ENCODE measurements around the gene GJB4.

Gene GJB4

DNA sequence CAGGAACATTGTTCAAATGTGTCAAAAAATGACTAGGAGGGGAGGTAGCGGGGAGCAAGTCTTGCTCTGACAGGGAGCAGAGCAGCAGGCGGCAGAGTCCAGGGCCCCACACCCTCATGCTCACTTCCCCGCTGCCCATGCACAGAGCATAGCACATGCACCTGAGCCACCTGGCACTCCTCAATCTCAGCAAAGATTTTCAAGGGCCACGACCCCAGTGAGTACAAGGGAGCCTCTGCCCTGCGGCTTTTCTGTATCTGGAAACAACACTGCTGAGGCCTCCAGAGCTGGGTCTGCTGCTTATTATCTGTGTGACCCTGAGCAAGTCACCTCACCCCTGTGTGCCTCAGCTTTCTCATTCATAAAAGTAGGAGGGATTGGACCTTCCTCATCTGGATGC, 20.4 kb downstream of the GJB4 start:
- DNase-seq, result no peak

GRCh38 chr1:34780528-34780927, 21.0 kb downstream of the GJB4 start:
- no peak for DNase-seq

DNA sequence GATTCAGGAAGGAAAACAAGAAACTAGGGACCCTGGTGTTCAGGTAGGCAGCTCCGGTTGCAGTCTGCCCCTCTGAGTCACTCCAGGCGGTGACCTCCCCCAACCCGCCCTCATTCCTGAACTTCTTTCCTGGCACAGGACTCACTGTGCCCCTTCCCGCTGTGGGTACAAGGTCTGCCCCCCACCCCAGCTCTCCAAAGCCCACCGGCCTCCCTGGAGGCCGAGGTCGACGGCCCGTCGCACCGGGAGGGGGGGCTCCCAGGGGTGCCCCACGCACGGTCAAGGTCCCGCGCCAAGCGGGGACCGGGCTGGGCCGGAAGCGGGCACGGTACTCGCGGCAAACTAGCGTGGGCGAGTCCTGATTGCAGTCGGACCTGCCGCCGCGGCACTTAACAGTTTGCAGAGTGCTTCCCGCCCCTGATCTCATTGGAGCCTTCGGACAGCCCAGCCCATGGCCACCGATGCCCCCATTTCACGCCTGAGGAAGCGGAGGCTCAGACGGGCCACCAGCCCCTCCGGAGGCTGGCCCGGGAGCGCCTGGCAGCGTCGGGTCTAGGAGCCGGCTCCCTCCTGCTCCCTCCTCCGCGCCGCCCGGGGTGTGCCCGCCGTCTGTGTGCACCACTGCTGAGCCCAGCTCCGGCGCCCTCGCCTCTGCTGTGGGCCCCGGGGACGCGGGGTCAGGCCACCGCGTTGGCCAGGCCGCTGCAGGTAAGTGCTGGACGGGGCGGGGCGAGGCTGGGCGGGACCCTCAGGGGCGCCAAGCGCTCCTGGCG, 21.7 kb downstream of the GJB4 start, which contains the start of gene GJB3:
Gene GJB3 (plus strand): TSS at position 144 of the 773 bp plus-strand sequence. CDS start 3,549 bp downstream, outside the sequence.
- no peak for DNase-seq

DNA sequence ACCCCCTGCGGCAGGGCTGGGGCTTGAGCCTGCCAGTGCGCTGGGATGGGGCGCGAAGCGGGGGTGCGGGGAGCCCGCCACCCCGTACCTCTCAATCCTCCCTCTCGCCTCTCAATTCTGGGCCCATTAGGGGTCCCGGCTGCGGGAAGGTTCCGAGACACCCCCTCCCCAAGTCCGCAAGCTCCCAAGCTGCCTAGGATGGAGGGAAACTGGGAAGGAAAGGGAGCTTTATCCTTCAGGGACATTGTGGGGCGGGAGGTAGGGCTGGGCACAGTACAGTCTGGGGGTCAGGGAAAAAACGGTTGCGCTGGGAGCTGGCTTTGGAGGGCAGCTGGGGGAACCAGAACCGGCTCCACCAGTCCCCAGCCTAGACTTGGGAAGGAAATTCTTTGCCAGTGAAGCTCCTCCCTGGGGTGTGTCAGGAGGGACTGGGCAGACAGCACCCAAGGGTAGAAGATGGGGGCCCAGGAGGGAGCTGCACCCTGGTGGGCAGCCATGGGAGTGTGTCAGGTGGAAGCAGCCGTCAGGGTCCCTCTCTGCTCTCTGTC, 22.4 kb downstream of the GJB4 start:
- no peak for DNase-seq

DNA sequence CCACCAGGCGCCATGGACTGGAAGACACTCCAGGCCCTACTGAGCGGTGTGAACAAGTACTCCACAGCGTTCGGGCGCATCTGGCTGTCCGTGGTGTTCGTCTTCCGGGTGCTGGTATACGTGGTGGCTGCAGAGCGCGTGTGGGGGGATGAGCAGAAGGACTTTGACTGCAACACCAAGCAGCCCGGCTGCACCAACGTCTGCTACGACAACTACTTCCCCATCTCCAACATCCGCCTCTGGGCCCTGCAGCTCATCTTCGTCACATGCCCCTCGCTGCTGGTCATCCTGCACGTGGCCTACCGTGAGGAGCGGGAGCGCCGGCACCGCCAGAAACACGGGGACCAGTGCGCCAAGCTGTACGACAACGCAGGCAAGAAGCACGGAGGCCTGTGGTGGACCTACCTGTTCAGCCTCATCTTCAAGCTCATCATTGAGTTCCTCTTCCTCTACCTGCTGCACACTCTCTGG, 25.2 kb downstream of the GJB4 start:
- no peak for DNase-seq

DNA sequence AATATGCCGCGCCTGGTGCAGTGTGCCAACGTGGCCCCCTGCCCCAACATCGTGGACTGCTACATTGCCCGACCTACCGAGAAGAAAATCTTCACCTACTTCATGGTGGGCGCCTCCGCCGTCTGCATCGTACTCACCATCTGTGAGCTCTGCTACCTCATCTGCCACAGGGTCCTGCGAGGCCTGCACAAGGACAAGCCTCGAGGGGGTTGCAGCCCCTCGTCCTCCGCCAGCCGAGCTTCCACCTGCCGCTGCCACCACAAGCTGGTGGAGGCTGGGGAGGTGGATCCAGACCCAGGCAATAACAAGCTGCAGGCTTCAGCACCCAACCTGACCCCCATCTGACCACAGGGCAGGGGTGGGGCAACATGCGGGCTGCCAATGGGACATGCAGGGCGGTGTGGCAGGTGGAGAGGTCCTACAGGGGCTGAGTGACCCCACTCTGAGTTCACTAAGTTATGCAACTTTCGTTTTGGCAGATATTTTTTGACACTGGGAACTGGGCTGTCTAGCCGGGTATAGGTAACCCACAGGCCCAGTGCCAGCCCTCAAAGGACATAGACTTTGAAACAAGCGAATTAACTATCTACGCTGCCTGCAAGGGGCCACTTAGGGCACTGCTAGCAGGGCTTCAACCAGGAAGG, 25.8 kb downstream of the GJB4 start:
- DNase-seq, result no peak

GRCh38 chr1:34785875-34786470, 26.4 kb downstream of the GJB4 start:
- DNase-seq, result no peak

DNA sequence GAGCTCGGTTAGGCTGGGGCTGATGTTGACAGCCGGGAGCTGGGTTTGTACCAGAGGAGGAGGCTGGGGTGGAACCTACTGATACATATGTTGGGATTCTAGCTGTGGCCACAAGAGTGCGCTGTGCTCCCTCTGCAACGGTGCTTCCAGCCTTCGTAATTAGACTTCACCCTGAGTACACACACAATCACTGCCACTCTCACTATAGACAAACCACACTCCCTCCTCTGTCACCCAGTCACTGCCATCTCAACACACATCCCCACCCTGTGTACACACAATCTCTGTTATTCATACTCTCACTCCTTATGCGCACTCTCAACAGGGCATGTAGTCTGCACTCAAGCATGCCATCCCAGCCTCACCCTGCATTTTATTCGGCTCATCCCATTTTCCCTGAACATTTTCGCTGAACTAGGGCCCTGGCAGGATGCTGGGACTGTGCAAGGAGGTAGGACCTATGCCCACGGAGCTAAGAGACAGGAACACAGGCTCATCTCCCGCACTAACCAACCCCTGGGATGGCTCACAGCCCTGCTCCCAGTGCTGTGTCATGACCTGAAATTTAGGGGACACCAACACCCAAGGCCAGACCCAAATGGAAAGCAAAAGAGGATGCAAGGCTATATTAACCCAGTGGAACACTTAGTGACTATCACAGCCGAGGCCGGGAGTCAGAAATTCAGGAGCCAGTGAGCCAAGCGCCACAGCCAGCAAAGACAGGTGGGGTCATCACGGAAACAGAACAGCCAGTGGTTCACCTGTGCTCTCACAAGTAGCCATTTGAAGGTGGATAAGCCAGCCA, 27.2 kb downstream of the GJB4 start:
- DNase-seq, result peak; percentile 49 to 55

- no peak for DNase-seq
These were observed 28.2 kb downstream of the GJB4 start for GRCh38 chr1:34787461-34788420.

GRCh38 chr1:34790985-34791384, 31.4 kb downstream of the GJB4 start:
- DNase-seq, result no peak

GRCh38 chr1:34792424-34792823, 32.9 kb downstream of the GJB4 start:
- DNase-seq, result no peak

- no peak for DNase-seq
These were observed 33.6 kb downstream of the GJB4 start, which contains the start of gene GJA4 for GRCh38 chr1:34792868-34793727. Gene GJA4, plus strand, starts transcription at chr1:34792999. Its CDS starts 1,215 bp downstream, at chr1:34794214.

DNA sequence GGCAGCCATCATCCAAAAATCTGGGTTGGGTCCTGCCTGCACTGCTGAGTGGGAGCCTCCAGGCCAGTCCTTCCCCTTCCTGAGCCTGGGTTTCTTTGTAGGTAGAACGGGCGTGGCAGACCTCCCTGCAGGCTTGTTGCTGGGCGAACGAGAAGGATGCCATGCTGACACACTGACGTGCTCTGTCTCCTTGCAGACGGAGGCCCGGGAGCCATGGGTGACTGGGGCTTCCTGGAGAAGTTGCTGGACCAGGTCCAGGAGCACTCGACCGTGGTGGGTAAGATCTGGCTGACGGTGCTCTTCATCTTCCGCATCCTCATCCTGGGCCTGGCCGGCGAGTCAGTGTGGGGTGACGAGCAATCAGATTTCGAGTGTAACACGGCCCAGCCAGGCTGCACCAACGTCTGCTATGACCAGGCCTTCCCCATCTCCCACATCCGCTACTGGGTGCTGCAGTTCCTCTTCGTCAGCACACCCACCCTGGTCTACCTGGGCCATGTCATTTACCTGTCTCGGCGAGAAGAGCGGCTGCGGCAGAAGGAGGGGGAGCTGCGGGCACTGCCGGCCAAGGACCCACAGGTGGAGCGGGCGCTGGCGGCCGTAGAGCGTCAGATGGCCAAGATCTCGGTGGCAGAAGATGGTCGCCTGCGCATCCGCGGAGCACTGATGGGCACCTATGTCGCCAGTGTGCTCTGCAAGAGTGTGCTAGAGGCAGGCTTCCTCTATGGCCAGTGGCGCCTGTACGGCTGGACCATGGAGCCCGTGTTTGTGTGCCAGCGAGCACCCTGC, 34.7 kb downstream of the GJB4 start:
- no peak for DNase-seq

DNA sequence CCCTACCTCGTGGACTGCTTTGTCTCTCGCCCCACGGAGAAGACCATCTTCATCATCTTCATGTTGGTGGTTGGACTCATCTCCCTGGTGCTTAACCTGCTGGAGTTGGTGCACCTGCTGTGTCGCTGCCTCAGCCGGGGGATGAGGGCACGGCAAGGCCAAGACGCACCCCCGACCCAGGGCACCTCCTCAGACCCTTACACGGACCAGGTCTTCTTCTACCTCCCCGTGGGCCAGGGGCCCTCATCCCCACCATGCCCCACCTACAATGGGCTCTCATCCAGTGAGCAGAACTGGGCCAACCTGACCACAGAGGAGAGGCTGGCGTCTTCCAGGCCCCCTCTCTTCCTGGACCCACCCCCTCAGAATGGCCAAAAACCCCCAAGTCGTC, 35.2 kb downstream of the GJB4 start:
- DNase-seq, result no peak

GRCh38 chr1:34795916-34796315, 36.4 kb downstream of the GJB4 start:
- no peak for DNase-seq

DNA sequence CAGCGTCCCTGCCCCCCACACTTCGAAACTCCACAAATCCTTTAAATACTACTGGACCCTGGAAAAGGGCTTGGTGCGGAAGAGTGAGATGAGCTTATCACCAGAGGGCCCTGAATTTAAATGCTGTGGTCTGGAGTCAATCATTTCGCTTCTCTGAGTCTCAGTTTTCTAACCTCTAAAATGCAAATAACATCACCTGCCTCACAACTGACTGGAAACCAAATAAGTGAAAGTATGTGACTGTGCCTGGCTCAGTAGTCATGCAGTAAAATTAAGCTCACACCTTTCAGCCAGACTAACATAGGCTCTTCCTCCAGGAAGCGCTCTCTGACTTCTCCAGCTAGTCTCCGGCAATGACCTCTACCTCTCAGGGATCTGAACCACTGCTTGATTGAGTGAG, 37.5 kb downstream of the GJB4 start:
- DNase-seq, result no peak

GRCh38 chr1:34800214-34800613, 40.7 kb downstream of the GJB4 start:
- no peak for DNase-seq

GRCh38 chr1:34803770-34804169, 44.2 kb downstream of the GJB4 start:
- DNase-seq, result no peak

GRCh38 chr1:34806396-34806795, 46.9 kb downstream of the GJB4 start:
- no peak for DNase-seq
